ENCODE results near the gene TSHZ1.

The TSHZ1 gene

DNA sequence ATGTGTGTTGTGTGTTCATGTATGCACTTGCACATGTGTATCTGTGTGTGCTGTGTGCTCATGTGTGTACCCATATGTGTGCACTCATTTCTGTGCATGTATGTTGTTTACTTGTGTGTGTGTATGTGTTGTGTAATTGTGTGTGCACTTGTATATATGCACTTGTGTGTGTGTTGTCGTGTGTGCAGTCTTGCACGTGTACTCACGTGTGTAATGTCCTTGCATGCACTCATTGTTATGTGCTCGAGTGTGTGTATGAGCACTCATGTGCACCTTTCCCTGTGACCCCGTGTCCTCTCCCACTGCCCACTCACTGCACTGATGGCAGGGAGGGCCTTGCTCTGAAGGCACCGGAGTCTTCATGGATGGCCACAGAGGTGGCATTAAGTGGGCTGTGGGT lies 124.9 kb downstream of the TSHZ1 start:
- H2AFZ ChIP-seq (ENCODE audit: low read depth, low read length, severe bottlenecking): no peak overlapping the region
- H3K27ac ChIP-seq (ENCODE audit: low read depth, low read length): no peak overlapping the region
- H3K36me3 ChIP-seq (ENCODE audit: low read length): no peaks in the 10 kb centered on the region
- TF ChIP-seq, protein P1, sequence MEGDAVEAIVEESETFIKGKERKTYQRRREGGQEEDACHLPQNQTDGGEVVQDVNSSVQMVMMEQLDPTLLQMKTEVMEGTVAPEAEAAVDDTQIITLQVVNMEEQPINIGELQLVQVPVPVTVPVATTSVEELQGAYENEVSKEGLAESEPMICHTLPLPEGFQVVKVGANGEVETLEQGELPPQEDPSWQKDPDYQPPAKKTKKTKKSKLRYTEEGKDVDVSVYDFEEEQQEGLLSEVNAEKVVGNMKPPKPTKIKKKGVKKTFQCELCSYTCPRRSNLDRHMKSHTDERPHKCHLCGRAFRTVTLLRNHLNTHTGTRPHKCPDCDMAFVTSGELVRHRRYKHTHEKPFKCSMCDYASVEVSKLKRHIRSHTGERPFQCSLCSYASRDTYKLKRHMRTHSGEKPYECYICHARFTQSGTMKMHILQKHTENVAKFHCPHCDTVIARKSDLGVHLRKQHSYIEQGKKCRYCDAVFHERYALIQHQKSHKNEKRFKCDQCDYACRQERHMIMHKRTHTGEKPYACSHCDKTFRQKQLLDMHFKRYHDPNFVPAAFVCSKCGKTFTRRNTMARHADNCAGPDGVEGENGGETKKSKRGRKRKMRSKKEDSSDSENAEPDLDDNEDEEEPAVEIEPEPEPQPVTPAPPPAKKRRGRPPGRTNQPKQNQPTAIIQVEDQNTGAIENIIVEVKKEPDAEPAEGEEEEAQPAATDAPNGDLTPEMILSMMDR (IDR thresholded peaks at IDR 0.05; ENCODE audit: insufficient read depth, low read length, poor library complexity, severe bottlenecking): no peak
- no peak for TF ChIP-seq EZH2phosphoT487 (conservative IDR thresholded peaks at IDR 0.05; ENCODE audit: low read length)
- H3K9me3 ChIP-seq (ENCODE audit: insufficient read depth, low read length): no peaks in the 10 kb centered on the region
- no peaks in the 10 kb centered on the region for H3K9me2 ChIP-seq (replicated peaks; ENCODE audit: insufficient read depth, low read length)
- no peaks in the 10 kb centered on the region for H3K27me3 ChIP-seq (ENCODE audit: low read length)
- no peaks in the 10 kb centered on the region for H4K20me1 ChIP-seq (ENCODE audit: low read depth, low read length)
- no peaks in the 10 kb centered on the region for H3K79me2 ChIP-seq (ENCODE audit: insufficient read depth, low read length)
- H3K4me3 ChIP-seq (ENCODE audit: insufficient read depth, low read length, poor library complexity, severe bottlenecking): no peak overlapping the region
- no peaks in the 10 kb centered on the region for H3F3A ChIP-seq (ENCODE audit: insufficient read depth)
- H3K9ac ChIP-seq (ENCODE audit: low read length): no peak overlapping the region
- no peak overlapping the region for H3K4me2 ChIP-seq (ENCODE audit: low read depth, low read length, poor library complexity, severe bottlenecking)

DNA sequence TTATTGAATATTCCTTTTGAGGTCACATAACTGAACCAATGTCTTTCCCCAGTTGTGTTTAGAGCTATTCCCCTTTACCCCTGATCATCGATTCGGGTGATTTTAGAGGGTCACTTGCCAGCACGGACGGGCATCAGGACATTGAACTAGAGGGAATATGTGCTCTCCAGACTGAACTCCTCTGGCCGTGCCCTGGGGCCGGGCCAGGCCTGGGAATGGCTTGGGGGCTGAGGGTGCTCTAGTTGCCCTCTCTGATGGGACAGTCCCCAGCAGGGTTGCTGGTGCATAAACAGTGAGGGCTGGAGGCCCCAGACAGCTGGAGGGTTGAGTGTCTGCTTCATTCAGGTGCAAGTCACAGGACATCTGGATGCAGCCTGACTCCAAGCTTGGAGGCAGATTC lies 126.2 kb downstream of the TSHZ1 start:
- no peak overlapping the region for H3K27ac ChIP-seq (ENCODE audit: low read depth, low read length)
- no peak for TF ChIP-seq EZH2phosphoT487 (conservative IDR thresholded peaks at IDR 0.05; ENCODE audit: low read length)
- TF ChIP-seq, protein P1 (IDR thresholded peaks at IDR 0.05; ENCODE audit: insufficient read depth, low read length, poor library complexity, severe bottlenecking): no peak
- no peak overlapping the region for H2AFZ ChIP-seq (ENCODE audit: low read depth, low read length, severe bottlenecking)
- no peaks in the 10 kb centered on the region for H3K79me2 ChIP-seq (ENCODE audit: insufficient read depth, low read length)
- no peak overlapping the region for H3K4me3 ChIP-seq (ENCODE audit: insufficient read depth, low read length, poor library complexity, severe bottlenecking)
- no peaks in the 10 kb centered on the region for H3F3A ChIP-seq (ENCODE audit: insufficient read depth)
- H3K36me3 ChIP-seq (ENCODE audit: low read length): no peaks in the 10 kb centered on the region
- no peak overlapping the region for H3K9ac ChIP-seq (ENCODE audit: low read length)
- H4K20me1 ChIP-seq (ENCODE audit: low read depth, low read length): no peaks in the 10 kb centered on the region
- H3K9me2 ChIP-seq (replicated peaks; ENCODE audit: insufficient read depth, low read length): no peaks in the 10 kb centered on the region
- H3K4me2 ChIP-seq (ENCODE audit: low read depth, low read length, poor library complexity, severe bottlenecking): no peak overlapping the region
- H3K9me3 ChIP-seq (ENCODE audit: insufficient read depth, low read length): no peaks in the 10 kb centered on the region
- no peaks in the 10 kb centered on the region for H3K27me3 ChIP-seq (ENCODE audit: low read length)

DNA sequence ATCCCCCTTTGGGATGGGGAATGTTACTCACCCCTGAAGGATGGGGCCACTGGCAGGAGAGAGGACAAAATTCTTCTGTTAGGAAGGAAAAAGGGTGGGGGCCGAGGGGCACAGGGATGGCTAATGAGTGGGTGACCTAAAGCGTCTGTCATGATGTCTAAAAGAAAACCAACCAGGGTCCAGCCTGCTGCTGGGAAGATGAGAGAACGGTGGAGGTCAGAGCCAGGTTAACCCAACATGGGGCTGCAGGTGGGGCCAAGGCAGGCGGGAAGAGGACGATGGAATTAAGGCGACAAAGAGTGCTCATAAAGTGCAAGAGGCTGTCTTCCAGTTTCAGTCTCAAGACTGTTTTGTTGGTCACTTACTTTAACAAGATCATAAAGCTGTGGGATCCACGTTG lies 126.8 kb downstream of the TSHZ1 start:
- Histone ChIP-seq H3K9me2 (replicated peaks; ENCODE audit: insufficient read depth, low read length) (no peaks in the 10 kb centered on the region), H3K27ac (ENCODE audit: low read depth, low read length) (no peak overlapping the region), H3K4me3 (ENCODE audit: insufficient read depth, low read length, poor library complexity, severe bottlenecking) (no peak overlapping the region), H4K20me1 (ENCODE audit: low read depth, low read length) (no peaks in the 10 kb centered on the region), H3K4me2 (ENCODE audit: low read depth, low read length, poor library complexity, severe bottlenecking) (no peak overlapping the region), H3K36me3 (ENCODE audit: low read length) (no peaks in the 10 kb centered on the region), H3K27me3 (ENCODE audit: low read length) (no peaks in the 10 kb centered on the region), H3F3A (ENCODE audit: insufficient read depth) (no peaks in the 10 kb centered on the region), H3K79me2 (ENCODE audit: insufficient read depth, low read length) (no peaks in the 10 kb centered on the region), H2AFZ (ENCODE audit: low read depth, low read length, severe bottlenecking) (no peak overlapping the region), H3K9me3 (ENCODE audit: insufficient read depth, low read length) (no peaks in the 10 kb centered on the region), H3K9ac (ENCODE audit: low read length) (no peak overlapping the region)
- no peak for TF ChIP-seq EZH2phosphoT487 (conservative IDR thresholded peaks at IDR 0.05; ENCODE audit: low read length)
- TF ChIP-seq, protein P1 (IDR thresholded peaks at IDR 0.05; ENCODE audit: insufficient read depth, low read length, poor library complexity, severe bottlenecking): no peak

Measured in SU-DHL-6 (cell line).